ENCODE results near the gene ISG15. TPM values are rescaled to one million over a fixed set of nuclear protein-coding genes. Genes with fewer than 3 reads are reported as not detected.

ISG15 gene
- total and polyA plus RNA-seq, 2 experiments from 2014 or later, result 73.4 to 110 TPM

DNA sequence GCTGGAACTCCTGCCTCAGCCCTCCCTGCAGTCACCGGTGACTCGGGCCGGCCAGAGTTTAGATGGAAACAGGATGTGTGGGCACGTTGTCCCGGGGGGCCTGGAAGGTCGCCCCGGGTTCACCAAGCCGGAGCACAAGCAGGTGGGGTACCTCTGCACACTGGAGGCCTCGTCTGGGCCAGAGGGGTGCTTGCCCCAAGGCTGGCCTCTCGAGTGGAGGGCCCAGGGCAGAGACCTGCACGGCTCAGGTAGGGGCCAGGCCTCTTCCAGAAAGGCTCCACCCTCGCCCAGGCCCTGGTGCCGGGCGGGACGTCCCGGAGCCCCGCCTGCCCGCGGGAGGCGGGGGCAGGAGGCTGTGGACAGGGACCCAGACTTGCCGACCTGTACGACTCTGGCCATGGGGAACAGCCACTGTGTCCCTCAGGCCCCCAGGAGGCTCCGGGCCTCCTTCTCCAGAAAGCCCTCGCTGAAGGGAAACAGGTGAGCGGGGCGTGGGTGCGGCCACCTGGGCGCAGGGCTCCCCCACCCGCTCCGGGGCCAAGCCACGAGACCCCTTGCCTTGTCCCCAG, 47.1 kb upstream of the ISG15 start, which contains the start of gene PLEKHN1:
Gene PLEKHN1, plus strand, starts transcription at position 348 of the 569 bp plus-strand sequence. Its CDS starts 50 bp downstream, at position 398.
- Histone ChIP-seq H3K4me1 (ENCODE audit: low read depth) (no peaks in the 10 kb centered on the region), H3K4me3 (peak within 1 kb of the TSS; percentile 20), H3K27ac (no peak within 1 kb of the TSS), H3K27me3 (peaks cover 60% of the 10 kb centered on the region), H3K9me3 (ENCODE audit: low read depth) (no peaks in the 10 kb centered on the region), H3K36me3 (no peaks in the 10 kb centered on the region)
- TF ChIP-seq CTCF (IDR thresholded peaks at IDR 0.05; ENCODE audit: low read depth, low read length), result no peak
- DNase-seq (ENCODE audit: low read depth in 1 of 2, low spot score in 1 of 2), result peak in 1 of 2 donors; percentile 33

DNA sequence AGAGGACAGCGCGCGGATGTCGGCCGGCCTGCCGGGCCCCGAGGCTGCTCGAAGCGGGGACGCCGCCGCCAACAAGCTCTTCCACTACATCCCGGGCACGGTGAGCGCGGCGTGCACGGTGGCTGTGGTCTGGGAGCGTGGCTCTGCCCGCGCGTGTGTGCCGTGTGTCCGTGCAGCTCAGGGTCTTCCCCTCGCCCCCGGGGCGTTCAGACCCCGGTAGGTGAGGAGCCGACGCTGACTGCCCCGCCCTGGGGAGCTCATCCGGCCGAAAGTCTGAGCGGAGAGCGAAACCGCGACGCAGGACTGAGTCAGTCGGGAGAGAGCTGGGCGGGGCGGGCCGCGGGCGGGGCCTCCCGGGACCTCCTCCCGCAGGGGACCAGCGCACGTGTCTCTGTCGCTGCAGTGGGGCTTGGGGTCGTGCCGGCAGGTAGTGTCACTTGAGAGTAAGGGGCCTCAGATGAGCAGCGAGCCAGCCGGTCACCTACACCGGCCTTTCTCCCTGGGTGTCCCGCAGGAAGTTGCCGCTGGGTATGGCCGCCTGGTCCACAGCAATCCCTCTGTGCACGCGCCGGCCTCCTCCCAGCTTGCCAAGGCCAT, 46.5 kb upstream of the ISG15 start:
- H3K4me3 ChIP-seq, result peak overlapping the region; percentile 20
- H3K36me3 ChIP-seq, result no peaks in the 10 kb centered on the region
- peak; percentile 55 to 56 for DNase-seq (ENCODE audit: low read depth in 1 of 2, low spot score in 1 of 2)
- H3K27ac ChIP-seq, result no peak overlapping the region
- H3K9me3 ChIP-seq (ENCODE audit: low read depth), result no peaks in the 10 kb centered on the region
- H3K4me1 ChIP-seq (ENCODE audit: low read depth), result no peaks in the 10 kb centered on the region
- TF ChIP-seq CTCF (IDR thresholded peaks at IDR 0.05; ENCODE audit: low read depth, low read length), result no peak
- H3K27me3 ChIP-seq, result peaks cover 66% of the 10 kb centered on the region

DNA sequence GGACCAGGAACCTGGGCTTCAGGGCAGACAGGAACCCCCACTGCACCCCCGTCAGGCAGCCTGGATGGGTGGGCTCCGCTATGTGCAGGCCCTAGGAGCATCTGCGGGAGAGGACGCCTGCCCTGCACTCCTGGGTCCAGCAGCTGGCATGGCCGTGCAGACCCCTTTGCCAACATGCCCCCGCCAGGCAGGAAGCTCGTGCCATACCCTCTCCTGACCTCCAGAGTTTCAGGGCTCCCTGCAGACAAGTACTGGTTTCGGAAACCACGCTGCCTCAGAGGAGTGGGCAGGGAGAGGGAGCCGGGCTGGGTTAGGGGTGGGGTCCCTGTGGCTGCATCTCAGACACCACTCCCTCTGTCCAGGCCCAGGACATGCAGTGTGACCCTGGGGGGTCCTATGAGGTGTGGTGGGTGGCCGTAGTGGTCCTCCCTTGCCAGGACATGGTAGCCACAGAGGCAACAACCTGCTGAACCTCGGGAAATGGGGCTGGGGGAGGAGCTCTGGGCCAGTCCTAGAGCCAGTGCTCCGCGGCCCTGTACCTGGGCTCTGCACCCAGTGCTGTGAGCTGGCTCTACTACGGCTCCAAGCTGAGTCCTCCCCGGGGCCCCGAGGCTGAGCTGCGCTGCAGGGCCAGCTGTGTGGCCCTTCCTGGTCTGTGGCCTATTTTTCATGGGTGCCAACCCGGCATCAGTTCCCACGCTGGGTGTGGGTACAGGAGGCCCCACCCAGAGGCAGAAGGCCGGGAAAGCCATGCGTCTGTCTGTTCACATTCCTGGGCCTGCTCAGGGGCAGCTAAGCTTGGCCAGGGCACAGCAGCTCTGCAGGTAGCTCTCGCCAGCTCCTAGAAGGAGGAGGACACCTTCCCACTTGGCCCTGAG, 45.6 kb upstream of the ISG15 start:
- no peak overlapping the region for H3K4me3 ChIP-seq
- no peak overlapping the region for H3K27ac ChIP-seq
- no peak for DNase-seq (ENCODE audit: low read depth in 1 of 2, low spot score in 1 of 2)
- no peaks in the 10 kb centered on the region for H3K36me3 ChIP-seq
- peaks cover 75% of the 10 kb centered on the region for H3K27me3 ChIP-seq
- TF ChIP-seq CTCF (IDR thresholded peaks at IDR 0.05; ENCODE audit: low read depth, low read length), result no peak
- H3K4me1 ChIP-seq (ENCODE audit: low read depth), result no peaks in the 10 kb centered on the region
- H3K9me3 ChIP-seq (ENCODE audit: low read depth), result no peaks in the 10 kb centered on the region

DNA sequence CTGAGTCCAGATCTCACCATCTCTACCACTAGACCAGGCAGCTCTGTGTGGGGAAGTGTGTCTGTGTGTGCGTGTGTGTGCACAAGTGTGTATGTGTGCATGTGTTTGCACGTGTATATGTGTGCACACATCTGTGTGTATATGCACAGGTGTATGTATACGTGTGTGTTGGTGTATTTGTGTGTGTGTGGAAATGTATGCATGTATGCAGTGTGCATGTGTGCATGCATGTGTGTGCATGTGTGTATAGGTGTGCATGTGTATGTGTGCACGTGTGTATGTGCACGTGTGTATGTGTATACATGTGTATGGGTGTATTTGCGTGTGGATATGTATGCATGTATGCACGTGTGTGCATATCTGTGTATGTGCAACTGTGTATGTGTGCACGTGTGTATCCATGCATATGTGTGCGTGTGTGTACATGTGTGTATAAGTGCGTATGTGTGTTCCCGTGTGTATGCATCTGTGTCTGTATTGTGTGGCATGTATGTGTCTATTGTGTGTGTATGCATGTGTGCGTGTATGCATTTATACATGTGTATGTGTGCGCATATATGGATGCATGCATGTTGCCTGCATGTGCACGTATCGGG, 43.9 kb upstream of the ISG15 start:
- Histone ChIP-seq H3K9me3 (ENCODE audit: low read depth) (no peaks in the 10 kb centered on the region), H3K27me3 (peaks cover 92% of the 10 kb centered on the region), H3K36me3 (no peaks in the 10 kb centered on the region), H3K4me1 (ENCODE audit: low read depth) (no peaks in the 10 kb centered on the region), H3K4me3 (no peak overlapping the region), H3K27ac (no peak overlapping the region)
- TF ChIP-seq CTCF (IDR thresholded peaks at IDR 0.05; ENCODE audit: low read depth, low read length), result no peak
- DNase-seq (ENCODE audit: low read depth in 1 of 2, low spot score in 1 of 2), result no peak

DNA sequence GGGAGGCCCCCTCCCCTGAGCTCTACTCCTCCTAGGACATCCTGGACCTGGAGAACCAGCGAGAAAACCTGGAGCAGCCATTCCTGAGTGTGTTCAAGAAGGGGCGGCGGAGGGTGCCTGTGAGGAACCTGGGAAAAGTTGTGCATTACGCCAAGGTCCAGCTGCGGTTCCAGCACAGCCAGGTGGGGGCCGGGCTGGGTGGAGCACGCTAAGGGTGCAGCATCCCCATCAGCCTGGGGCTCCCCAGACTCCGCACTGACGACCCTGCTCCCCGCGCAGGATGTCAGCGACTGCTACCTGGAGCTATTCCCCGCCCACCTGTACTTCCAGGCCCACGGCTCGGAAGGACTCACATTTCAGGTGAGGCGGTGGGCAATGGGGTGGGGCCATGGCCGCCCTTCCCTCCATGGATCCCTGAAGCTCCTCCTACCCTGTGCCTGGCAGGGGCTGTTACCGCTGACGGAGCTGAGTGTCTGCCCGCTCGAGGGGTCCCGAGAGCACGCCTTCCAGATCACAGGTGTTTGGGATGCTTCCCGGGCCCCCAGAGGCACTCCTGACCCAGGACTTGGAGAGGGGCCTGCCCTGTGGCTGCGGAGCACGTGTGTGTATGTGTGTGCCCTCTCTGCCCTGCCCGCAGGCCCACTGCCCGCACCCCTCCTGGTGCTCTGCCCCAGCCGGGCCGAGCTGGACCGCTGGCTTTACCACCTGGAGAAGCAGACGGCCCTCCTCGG, 42.9 kb upstream of the ISG15 start:
- H3K4me1 ChIP-seq (ENCODE audit: low read depth), result no peaks in the 10 kb centered on the region
- no peaks in the 10 kb centered on the region for H3K36me3 ChIP-seq
- H3K27ac ChIP-seq, result no peak overlapping the region
- no peak for DNase-seq (ENCODE audit: low read depth in 1 of 2, low spot score in 1 of 2)
- TF ChIP-seq CTCF (IDR thresholded peaks at IDR 0.05; ENCODE audit: low read depth, low read length), result no peak
- peaks cover 99% of the 10 kb centered on the region for H3K27me3 ChIP-seq
- no peaks in the 10 kb centered on the region for H3K9me3 ChIP-seq (ENCODE audit: low read depth)
- H3K4me3 ChIP-seq, result no peak overlapping the region
